HG02981 (cell line): ENCODE data around the gene LAMB1.

Source experiments
- ATAC-seq: cut with Tn5 transposase; IDR thresholded peaks from one replicate; pipeline ENCODE4 v1.9.1; 2021; ENCODE audit warnings: mild to moderate bottlenecking, moderate library complexity; ENCODE audit not compliant: unreplicated experiment

LAMB1 gene

DNA sequence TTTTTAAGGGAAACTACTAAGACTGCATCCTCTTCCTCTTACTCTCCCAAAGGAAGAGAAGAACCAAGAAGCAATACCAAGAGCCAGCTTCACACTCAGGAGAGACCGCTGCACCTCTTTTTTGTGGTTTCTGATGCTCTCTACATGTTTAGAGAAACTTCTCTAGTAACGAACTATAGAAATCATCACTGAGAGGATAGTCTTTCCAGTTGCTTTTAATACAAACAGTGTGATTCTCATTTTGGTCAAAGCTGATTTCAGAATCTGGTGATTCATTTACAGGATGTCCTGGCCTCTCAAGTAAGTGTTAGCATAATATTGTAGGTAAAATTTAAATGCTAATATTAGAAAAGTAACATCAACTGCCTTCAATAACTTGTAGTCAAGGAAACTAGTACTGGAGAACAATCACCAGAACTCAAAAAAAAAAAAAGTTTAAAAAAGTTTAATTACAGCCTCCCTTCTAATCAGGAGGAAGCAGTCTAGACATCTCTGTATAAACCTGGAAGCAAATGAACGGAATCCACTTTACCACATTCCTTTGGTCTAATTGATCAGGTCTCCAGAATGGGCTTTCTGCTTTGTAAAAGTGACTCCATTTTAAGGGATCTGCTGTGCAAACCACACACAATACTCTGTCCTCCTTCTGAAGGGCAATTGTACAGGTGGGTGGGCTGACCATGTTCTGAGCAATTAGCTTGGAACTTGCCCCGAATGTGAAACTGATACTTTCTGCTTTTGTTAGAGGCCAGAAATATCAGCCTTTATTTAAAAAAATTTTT, 3.0 kb downstream of the LAMB1 start:
- no peak for ATAC-seq

- no peak for ATAC-seq
Observed at GRCh38 chr7:107998660-107999480, 4.1 kb downstream of the LAMB1 start.

GRCh38 chr7:107998150-107998549, 4.8 kb downstream of the LAMB1 start:
- no peak for ATAC-seq

- no peak for ATAC-seq
Observed at GRCh38 chr7:107996072-107996882, 6.7 kb downstream of the LAMB1 start.

DNA sequence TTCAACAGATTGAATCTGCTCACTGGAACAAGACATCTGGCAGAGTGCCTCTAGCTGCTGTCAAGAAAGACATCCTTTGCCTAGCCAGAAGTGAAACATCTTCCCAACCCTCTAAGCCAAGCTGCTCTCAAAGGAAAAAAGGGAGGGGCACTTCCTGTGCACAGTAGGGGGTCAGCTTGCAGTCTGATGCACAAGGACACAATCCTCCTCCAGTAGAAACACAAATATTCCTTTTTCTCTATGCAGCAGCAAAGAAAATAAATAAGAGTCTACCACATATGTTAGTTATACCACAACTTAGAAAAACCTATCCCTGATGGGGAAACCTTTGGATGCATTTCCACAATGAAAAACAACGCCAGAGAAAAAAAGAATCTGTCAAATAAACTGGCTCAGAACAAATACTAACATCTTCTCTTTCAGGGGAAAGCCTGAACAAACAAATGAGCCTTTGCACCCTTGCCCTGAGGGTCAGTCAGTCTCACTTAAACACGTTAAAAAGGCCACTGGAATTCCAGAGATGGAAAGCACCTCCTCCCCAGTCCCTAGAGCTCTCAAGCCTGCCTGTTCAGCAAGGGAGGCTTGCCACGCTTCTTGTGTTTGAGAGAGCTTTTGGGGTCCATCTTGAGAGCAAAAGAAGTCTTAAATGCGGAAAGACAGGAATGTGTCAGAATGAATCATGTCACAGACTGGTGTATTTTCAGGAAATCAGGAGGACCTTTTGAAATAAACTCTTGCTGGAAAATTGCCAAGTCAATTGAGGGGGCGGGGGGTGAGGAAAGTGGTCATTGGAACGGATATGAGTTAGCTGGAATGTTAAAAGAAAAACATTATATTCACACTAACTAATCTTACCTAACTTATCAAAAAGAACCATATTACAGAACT, 7.5 kb downstream of the LAMB1 start:
- ATAC-seq, result no peak

- ATAC-seq, result no peak
Observed at GRCh38 chr7:107994421-107995030, 8.4 kb downstream of the LAMB1 start.

- no peak for ATAC-seq
Observed at GRCh38 chr7:107993891-107994291, 9.1 kb downstream of the LAMB1 start.

DNA sequence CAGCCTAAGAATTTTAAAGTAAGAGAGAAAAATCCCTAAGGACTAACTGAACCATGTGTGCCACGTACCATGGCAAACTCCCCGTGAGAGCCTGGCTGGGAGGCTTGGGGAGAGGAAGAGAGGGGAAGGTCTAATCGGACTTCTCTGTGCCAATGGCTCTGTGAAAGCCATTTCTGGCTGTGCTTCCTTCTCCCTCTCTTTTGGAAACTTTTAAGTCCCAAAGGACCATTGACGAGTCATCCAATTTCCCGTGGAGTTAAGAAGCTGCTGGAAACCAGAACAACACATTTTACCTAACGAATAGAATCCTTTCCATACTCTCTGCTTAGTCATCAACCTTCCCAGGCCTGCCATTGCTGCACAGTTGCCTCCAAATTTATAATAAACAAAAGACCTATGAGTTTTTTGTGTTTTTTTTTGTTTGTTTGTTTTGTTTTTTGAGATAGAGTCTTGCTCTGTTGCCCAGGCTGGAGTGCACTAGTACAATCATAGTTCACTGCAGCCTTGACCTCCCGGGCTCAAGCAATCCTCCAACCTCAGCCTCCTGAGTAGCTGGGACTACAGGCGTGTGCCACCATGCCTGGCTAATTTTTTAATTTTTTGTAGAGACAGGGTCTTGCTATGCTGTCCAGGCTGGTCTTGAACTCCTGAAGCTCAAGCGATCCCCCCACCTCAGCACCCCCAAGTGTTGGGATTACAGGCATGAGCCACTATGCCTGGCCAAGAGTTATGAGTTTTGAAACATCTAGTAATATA, 13.2 kb downstream of the LAMB1 start:
- ATAC-seq, result no peak

DNA sequence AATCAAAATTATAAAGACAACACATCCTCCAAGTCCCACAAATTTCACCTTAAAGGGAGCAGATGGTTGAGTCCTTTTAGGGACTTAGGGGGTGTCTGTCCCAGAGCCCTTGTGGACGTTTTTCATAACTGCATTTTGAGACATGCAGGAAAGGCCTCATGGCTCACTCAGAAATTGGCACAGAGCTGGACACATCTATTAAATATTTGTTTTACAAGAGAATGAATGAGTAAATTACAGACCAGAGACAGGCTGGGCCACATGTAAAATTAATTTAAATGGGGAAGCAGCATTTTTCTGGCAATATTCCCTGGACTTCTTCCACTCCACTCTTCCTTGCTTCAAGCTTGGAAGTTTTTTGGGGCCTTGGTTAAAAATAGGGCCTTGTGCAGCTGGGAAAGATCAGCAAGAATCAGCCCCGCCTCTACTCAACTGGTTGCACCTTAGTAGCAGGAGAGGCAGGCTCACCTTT, 20.0 kb downstream of the LAMB1 start:
- no peak for ATAC-seq

GRCh38 chr7:107982042-107982840, 20.7 kb downstream of the LAMB1 start:
- ATAC-seq, result no peak

GRCh38 chr7:107981466-107981865, 21.5 kb downstream of the LAMB1 start:
- ATAC-seq, result no peak

DNA sequence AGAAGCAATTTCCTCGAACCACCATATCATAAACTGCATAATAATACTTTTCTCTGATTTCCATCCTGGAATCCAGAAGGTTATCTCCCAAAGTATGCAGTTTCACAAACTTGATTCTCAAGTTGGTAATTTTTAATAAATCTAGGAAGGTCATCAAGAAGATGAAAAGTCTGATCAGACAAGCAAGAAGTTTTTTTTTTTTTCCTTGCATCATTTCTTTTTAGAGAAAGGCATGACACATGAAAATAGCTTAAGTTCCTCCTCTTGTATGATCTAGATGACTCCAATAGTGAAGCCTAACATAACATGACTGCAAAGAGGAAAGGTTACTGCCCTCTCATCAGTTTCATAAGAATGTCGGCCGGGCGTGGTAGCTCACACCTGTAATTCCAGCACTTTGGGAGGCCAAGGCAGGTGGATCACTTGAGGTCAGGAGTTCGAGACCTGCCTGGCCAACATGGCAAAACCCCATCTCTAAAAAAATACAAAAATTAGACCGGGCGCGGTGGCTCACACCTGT, 22.2 kb downstream of the LAMB1 start:
- ATAC-seq, result no peak

DNA sequence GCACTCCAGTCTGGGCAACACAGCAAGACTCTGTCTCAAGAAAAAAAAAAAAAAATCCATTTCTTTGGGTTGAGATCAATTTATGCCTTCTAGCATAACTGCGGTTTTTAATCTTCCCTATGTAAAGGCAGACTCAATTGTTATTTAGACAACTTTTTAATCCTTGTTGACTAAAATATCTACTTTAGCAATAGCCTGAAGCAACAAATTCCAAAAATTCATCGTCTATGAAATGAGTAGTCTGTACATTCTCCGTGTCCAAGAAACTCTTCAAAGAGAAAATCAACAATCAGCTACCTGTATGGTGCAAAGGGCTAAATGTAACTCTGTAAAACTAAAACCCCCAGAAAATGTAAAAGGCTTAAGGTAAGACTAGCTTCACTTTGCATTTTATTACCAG, 22.8 kb downstream of the LAMB1 start:
- ATAC-seq, result no peak

- ATAC-seq, result no peak
Observed at GRCh38 chr7:107978815-107979408, 24.0 kb downstream of the LAMB1 start.

- no peak for ATAC-seq
Observed at GRCh38 chr7:107977048-107977447, 25.9 kb downstream of the LAMB1 start.

DNA sequence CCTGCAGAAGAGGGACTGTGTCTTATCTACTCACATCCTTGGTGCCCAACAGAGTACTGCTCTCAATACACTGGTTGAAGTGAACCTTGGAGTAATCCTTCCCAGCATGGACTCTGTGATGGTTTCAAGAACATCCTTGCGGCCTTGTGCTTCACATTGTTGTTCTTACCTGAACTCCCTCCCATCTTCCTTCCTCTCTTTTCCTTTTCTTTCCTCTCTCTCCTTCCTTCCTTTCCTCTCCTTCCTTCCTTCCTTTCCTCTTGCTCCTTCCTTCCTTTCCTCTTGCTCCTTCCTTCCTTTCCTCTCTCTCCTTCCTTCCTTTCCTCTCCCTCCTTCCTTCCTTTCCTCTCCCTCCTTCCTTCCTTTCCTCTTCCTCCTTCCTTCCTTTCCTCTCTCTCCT, 26.3 kb downstream of the LAMB1 start:
- no peak for ATAC-seq

DNA sequence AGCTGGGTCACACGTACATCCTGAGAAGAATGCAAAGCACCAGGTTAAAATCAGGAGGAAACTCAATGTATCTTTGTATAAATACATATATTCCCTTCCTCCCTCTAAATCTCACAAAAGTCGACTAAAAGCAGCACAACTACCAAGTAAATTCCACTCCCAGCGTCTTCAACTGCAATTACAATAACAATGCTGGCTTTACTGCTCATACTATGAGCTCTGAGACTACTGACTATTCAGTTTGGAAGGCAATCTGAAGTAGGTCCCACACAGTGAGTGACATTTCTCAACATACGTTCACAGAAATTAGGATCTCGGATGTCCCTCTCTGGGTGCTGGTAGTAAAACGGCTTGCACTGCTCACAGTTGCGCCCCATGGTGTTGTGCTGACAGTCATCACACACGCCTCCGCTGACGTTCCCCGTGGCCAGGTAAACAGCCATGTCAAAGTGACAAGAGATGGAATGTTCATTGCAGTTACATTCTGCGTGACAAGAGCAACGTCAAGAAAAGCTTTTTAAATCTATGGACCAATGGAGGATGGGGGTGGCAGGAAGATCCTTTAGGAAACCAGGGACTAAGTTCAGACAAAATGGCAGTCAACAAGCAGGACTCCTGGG, 27.5 kb downstream of the LAMB1 start:
- no peak for ATAC-seq
